Suppressor macrophage treated with lipopolysaccharide for 1 hour (primary cell): ENCODE results near the gene IRF2.

ENCODE experiments used
- DNase-seq, 3 donors: peaks; one replicate each; pipeline ENCODE4 v3.0.0-alpha.2; 2020 to 2022

The IRF2 gene

DNA sequence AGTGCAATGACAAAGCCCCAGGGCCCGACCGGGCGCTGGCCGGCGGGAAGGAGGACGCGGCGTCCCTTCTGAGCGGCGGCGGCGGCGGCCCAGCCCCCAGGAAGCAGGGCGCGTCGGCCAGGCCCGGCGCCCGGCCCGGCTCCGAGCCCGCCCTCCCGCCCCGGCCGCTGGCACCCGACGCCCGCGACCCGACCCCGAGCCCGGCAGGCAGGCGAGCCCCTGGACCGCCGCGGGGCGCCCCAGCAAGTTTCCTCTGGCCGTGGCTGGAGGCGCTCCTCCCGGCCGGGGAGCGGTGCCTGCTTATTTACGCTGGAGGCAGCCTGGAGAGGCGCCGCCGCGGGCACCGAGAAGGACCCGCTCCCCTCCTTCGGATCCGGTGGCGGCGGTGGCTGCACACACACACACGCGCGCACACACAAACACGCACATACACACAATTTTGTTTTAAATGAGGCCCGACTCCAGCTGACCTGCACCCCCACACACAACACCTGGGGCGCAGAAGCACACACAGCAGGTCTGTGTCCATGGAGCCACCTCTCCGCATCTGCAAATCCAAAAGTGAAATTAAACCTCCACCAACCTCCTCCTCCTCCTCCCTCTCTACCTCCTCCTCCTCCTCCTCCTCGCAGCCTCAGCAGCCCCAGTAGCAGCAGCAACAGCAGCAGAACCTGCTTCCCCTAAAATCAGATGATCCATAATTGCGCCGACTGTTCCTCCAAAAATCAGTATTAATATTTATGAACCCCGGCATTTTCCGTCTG is 669 bp downstream of the IRF2 start:
- DNase-seq = peak; percentile 43 to 71 (median 49)

DNA sequence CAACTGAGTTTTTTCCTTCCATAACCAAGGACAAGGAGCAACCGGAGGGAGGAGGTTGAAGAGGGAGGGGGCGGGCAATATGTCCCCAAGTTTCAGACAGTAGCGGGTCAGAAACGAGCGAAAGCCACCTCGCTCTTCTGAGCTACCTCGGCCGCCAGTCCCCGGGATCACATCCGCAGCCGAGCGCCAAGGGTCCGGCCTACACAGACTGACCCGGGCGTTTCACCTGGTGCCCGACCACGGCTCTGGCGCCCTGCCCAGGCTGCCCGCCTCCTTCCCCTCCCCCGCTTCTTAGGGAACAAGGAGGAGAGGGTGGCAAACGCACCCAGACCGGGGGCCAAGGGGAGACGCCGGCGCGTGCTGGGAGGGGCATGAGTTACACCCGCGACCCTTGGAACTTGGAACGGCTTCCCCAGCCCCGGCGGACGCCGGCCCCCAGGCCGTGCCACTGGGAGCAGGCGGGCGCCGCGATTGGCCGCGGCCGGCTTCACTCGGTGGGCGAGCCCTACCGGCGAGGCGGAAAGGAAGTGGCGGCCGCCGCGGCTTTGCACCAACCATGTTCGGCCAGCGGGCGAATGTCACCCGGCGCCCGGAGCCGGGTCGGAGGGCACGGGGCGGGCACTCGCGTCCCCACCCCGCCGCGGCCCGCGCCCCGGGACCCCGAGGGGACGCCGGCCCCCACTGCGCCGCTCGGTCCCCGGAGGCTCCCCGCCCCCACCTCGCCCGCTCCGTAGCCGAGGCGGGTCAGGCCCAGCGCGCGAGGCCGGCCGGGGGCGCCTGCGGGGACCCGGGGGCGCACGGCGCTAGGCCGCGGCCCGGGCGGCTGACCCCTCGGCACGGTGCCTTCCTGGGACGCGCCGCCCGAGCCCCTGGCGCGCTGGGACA is 1.5 kb downstream of the IRF2 start:
- DNase-seq = peak; percentile 88 to 93 (median 89)

DNA sequence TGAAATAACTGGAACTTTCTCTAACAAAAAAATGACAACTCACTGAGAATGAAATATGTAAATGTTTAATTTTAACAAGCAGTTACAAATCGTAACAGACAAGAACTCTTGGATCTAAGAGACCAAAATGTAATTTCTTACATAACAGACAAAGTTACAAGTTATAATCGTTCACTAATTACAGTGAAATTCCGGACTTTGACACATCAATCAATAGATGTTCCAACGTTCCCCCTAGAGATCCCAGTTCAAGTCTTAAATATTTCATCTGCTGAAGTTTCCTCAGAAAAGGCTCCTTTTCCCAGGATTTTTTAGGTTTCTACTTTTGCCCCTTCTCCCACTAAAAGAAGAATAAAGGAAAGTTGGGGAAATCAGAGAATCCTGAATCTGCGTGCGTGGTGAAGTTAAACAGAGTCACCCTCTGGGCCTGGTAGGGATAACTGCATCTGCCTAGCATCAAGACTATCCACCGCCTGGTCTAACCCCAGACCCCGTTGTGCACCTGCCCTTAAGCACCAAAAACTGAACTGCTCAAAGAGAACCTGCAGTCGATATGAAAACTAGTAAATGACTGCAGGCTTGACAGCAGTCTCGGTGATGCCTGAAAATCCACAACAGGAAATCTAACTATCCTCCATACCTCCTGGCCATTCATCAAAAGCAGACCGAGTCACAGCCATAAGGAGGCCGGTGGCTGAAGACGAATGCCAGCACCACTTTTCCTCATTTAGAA is 2.3 kb downstream of the IRF2 start:
- peak in 1 of 3 donors; percentile 27 for DNase-seq

DNA sequence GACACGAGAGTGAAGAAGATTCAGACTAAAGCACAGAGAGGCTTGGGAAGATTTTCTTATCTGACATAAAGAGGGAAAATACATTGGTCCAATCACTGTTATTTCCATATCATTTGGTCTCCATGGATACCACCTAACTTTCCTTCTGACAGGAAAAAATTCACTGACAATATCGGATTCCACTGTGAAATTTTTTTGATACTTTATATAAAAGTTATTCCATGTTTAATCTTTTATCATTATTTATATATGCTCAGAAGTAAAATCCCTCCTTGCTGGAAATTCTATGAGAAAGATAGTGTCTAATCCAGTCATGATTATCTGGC is 3.6 kb downstream of the IRF2 start:
- no peak for DNase-seq

DNA sequence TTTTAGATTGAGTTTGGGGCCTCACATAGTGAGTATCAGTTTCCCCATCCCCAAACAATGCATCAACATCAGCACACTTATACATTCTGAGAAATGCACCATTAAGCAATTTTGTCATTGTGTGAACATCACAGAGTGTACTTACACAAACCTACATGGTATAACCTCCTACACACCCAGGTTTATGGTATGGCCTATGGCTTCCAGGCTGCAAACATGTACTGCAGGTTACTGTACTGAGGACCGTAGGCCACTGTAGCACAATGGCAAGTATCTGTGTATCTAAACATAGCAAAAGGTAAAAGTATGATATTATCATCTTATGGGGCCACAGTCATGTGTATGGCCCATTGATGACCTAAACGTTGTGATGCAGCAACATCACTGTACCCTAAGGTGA is 7.7 kb downstream of the IRF2 start:
- DNase-seq = no peak

DNA sequence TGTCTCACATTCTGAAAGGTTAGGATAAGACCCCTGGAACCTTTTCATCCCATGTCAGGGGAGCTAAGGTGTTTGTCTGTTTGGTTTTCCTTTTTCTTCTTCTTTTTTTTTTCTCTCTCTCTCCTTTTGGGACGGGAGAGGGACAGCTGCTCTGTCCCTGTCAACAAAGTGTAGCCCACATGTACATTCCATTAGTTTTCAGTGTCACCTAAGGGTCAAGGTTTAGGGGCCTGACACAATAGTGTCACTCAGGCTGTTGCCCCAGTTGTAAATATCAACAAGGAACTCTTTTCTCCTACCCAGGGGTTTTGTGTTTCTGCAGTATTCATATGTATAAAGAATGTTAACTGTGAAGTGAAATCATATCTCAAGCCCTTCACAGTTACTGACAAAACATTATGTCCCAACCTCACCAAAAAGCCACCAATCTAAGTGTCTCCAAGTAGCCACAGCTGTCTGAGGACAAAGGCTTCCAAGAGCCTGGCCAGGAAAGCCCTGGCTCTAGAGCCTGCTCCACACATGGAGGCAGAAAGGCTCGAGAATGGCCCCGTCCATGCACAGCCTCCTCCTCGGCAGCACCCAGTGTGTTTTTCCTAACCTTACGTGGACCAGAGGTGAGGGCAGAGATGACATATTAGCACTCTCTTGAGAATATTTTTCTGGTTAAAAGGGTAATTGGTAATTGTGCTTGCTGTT is 9.4 kb downstream of the IRF2 start:
- no peak for DNase-seq

DNA sequence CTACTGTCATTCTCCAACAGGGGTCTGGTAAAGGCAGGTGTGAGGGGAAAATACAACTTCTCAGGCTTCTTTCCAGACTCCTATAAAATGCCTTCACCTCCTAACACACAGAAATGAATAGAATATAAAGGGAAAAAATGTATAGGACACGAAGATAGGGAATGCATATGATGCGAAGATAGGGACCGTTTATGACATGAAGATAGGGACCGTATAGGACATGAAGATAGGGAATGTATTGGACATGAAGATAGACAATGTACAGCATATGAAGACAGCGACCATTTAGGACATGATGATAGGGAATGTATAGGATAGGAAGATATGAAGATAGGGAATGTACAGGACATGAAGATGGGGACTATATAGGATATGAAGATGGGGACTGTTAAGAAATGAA is 10.5 kb downstream of the IRF2 start:
- no peak for DNase-seq

DNA sequence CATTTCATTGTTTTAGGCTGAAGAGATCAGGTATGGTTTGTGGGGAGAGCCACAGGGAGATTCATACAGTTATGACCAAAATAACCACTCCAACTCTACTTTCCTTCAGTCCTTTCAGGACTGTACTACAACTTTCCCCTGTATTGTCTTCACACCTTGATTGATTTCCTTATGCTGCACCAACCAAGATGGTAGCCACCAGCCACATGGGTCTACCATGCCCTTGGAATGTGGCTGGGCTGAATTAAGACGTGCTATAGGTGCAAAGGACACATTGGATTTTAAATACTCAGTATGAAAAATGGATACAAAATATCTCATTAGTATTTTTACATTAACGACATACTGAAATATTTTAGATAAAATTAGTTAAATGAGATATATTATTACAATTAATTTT is 11.2 kb downstream of the IRF2 start:
- no peak for DNase-seq

DNA sequence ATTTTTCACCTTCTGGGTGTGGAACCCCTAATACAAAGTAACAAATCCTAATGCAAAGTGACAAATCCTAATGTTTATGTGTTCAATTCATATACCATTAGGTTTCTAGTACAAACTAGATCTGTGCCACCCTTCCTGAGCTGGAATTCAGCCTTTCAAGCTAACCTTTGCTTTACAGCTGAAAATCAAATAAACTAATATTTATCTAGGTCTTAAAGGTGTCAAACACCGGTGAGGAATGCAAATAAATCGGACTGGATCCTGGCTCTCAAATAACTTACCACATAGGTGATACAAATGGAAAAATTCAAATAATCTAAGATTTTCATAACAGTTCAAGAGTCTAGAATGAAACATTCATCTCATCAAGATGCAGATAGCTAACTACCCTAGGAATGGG is 11.6 kb downstream of the IRF2 start:
- no peak for DNase-seq

DNA sequence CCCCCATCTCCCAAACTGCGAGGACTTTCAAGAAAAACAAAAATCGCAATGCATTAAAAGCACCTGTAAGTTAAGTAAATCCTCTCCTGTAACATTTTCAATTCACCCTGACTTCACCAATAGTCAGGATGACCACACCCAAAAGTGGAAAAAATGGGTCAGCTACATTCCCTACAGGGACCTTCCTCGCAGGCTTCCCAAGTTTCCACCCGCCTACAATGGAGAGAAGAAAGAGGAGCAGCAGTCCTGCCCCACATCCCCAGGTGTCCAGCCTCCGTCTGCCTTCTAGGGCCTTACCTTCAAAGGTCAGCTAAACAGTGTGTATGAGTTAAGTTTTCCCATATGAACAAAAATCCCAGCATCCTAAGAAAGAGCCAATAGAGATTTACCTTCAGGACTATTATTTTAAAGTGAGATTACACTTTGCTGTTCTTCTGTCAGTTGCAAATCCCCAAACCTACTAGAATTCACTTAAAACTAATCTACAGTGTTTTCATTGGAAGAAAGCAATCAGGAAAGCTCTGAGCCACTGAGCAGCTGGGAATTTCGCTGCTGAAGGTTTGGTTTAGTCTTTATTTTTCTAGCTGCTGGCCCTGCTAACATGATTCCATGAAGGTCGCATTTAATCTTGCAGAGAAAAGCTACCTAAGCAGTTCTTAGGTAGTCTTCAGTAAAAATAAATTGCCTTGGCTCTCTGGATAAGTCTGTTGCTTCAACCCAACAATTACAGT is 12.5 kb downstream of the IRF2 start:
- DNase-seq = no peak

DNA sequence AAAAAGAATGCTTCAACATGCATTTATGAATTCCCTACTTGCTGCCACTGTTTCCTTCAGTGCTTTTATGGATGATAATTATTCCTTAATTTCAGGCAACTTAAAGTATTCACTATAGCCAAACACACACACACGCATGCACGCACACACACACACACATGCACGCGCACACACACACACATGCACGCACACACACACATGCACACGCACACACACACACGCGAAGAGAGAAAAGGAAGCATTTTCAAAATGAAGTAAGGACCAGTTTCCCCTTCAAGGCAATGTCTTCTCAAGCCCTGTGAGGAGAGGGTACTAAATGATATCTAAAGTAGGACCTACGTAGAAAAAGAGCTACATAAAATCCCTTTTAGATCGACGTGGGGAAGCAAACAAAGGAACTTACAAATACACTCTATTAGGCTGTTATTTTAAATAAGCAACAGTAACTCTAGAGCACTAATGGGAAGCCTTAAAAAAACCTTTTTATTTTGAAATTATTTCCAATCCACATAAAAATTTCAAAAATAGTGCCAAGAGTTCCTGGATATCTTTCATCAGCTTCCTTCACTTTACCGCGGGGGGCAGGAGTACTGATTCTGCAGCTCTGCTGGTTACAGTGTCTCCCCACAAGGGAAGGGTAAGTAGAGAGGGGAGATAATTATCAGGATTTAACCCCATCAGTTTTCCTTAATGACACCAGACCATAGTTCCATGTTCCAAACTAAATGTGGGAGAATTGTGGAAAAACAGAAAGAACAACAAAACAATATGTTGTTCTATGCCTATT is 13.7 kb downstream of the IRF2 start:
- peak in 2 of 3 donors; percentile 35 to 37 for DNase-seq

DNA sequence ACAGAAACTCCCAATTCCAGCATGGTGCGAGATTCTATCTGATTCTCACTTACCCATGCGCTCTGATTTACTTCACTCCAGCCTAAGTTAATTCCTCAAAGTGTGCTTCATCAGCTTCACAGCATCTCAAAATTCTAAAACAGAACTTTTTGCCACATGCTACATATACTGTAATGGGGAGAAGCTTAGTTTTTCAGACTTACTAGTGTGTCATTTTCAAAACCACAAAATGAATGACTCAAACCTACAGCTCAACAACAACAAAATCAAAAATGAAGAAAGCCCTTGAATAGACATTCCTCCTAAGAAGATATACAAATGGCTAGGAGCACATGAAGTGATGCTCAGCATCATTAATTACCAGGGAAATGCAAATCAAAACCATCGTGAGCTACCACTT is 14.9 kb downstream of the IRF2 start:
- peak in 2 of 3 donors; percentile 54 to 66 for DNase-seq

DNA sequence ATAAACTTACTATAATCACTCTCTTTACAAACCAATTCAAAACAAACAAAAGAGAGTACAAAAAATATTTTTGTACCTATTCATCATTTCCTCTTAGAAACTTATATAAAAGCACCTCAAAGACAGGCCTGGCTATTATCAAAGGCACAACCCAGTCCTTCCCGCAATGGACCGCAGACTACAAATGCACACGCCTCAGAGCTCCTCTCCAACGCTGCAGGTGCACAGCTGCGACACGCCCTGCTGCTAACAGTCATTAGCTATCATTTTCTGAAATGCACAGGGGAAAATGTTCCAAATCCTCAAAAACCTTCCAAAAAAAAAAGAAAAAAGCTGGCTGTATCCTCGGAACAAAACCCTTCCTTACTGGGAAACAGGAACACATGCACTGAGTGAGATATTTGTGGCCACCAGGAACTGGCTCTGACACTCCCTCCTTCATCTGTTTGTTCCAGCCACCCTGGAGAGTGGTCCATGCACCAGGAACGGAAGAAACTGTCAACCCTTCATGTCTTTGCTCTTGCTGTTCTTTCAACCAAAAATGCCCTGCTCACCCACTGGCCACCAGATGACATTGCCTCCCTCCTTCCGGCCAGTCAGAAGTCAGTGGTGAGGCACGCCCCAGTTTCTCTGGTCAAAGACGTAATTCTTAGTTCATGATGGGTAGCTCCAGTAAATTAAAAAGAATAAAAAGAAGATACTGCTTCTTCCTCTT is 16.7 kb downstream of the IRF2 start:
- no peak for DNase-seq

DNA sequence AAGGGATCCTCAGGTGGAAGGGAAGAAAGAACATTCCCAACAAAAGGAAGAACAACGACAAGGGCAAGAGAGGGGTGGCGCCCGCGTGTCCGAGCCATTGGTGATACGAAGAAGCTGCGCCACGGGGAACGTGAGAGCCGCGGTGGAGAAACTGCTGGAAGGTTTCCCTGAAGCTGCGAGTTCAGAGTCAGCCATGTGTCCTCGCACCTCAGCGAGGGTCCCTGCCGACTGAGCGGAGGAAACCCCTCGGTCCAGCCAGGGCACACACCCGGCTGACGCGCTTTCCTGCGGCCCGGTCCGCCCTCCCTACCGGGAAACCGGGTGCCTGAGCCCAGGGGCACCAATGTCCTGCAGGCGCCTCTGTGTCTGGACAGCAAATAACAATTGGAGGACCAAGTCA is 18.0 kb downstream of the IRF2 start:
- no peak for DNase-seq

DNA sequence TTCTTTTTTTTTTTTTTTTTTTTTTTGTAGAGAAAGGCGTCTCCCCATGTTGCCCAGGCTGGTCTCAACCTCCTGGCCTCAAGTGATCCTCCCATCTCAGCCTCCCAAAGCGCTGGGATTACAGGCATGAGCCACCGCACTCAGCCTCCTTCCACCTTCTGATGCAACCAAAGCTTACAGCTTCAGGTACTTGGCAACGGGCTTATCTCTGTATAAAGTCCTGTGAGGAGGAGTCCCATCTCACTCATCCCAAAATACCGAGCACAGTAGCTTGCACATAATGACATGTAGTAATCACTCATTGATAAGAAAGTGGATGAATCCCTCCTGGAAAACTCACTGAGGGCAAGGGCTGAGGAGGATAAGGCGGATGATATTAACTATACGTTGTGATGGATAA is 19.1 kb downstream of the IRF2 start:
- no peak for DNase-seq

DNA sequence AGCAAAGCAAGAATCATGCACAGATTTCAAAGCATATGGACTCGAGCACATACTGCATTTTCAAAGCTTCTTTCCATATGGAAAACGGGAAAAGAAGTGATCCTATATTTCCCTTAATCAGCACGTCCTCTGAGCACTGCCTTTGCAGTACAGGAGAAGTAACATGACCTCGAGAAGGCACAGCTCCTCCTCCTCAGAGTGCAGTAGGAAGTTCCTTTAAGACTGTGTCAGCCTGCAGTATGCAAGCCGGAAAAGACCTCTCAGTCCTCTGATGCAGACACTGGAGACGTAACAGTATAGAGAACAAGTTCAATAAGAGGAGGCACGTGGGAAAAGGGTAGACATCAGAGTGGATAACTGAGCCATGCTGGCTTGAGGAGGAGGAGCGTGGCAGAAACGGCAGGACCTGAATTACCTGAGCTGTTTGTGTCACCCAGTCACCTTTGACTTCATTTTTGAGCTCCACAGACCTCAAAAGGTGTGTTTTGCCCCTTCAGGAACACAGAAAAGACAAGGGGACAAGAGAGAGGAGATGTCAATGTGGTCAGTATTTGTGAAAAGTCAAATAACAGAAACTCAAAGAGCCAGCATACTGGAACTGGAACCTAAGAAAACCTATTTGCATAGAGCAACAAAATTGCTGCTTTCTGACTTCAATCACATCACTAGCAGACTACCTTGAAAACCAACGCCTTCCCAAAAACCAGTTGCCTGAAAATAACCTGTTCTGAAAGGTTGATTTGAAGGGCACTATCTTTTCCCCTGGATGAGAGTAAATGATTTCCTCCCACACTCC is 20.8 kb downstream of the IRF2 start:
- peak; percentile 84 to 92 (median 89) for DNase-seq

DNA sequence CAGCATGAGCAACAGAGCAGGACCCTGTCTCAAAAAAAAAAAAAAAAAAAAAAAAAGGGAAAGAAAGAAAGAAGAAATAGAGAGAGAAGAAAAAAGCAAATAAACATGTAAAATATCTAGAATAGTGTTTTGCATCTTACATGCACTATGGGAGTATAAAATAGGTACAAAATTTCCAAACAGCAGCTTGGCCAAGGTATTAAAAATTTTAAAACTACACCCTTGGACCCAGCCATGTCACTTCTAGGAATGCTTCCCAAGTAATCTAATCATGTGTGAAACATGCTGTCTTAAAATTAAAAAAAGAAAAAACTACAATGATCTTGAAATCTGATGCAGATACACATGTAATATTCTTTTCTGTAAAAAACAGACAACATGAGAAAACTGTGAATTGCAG is 21.6 kb downstream of the IRF2 start:
- no peak for DNase-seq

DNA sequence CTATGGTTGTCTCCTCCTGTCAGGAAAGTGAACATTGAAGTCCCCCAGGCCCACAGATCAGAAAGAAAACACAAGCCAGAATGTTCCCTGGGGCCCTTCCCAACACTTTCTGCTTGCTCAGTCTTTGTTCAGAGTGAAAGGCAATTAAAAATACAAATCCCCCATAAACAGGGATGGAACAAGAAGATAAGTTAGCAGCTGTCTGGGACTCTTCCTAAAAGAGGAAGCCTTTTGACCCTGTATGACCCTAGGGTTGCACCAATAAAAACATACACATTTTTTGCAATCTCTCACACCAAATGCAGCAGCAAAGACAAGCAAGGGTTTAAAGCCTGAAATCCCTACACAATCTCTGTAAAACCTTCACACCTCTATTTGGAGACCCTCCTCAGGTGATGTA is 22.6 kb downstream of the IRF2 start:
- DNase-seq = peak; percentile 40 to 60 (median 53)

DNA sequence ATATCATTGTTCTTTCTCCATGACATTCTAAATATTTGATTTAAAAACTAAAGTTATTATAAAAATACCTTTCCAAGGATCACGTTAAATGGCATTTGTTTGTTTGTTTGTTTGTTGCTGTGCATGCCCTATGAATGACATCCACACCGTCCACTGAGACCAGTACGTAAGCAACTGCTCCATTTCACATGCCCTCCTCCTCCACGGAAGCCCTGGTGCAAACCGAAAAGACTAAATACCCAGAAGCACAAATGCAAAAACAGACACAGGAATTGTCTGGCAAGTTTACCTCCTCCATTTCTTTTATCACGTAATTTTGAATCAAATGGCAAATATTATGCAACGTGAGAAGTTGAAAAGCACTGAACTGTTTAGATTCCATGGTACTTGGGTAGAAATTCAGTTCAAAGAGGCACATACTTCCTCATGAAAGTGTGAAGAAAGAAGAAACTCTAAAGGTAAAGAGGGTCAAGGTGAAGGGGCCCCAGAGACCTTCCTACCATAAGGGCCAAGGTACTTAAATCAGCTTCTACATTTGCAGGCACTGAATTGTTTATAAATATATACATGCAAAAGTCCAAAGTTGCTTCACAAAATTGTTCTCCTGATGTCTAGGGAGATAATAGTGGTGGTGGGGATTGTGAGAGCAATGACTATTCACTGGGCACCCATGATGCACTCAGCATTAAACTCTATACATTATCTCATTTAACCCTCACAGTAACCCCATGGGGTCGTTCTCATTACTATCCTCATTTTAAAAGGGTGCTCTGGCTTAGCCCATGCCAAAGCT is 23.4 kb downstream of the IRF2 start:
- peak in 2 of 3 donors; percentile 31 to 58 for DNase-seq
